ENCODE results near the gene PLA2G2D.

GRCh38 chr1:20115479-20115878 is 3.9 kb downstream of the PLA2G2D start:
- TF ChIP-seq CTCF (IDR thresholded peaks at IDR 0.05; ENCODE audit: poor library complexity) (no peak), EZH2phosphoT487 (IDR thresholded peaks at IDR 0.05; ENCODE audit: low read depth, severe bottlenecking, unreplicated experiment) (no peak), EZH2 (IDR thresholded peaks at IDR 0.05; ENCODE audit: borderline replicate concordance) (no peak)
